ENCODE data around the gene PCDHA1.

DNA sequence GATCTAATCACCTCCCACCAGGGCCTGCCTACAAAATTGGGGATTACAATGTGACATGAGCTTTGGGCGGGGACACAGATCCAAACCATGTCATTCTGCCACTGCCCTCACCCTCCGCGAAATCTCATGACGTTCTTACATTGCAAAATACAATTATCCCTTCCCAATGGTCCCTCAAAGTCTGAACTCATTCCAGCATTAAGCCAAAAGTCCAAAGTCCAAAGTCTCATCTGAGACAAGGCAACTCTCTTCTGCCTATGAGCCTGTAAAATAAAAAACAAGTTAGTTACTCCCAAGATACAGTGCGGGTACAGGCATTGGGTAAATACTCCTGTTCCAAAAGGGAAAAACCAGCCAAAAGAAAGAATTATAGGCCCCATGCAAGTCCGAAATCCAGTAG lies 165.7 kb downstream of the PCDHA1 start:
- no peak for TF ChIP-seq POLR2A (IDR thresholded peaks at IDR 0.05; ENCODE audit: borderline replicate concordance, extremely low read depth, insufficient read depth, insufficient read length)
- no peak for TF ChIP-seq CTCF (IDR thresholded peaks at IDR 0.05 in 2 of 3, conservative IDR thresholded peaks at IDR 0.05 in 1 of 3; ENCODE audit: borderline replicate concordance in 1 of 3, insufficient read depth in 1 of 3, low read depth in 2 of 3, low read length in 2 of 3)
- TF ChIP-seq POLR2AphosphoS5 (IDR thresholded peaks at IDR 0.05; ENCODE audit: low read depth, low read length), result no peak
- TF ChIP-seq EZH2 (IDR thresholded peaks at IDR 0.05), result no peak
- TF ChIP-seq SP1 (IDR thresholded peaks at IDR 0.05; ENCODE audit: low read depth), result no peak
- TF ChIP-seq CBX3 (IDR thresholded peaks at IDR 0.05; ENCODE audit: low read depth), result no peak
- TF ChIP-seq RAD21 (IDR thresholded peaks at IDR 0.05; ENCODE audit: low read depth), result no peak
- TF ChIP-seq SIN3A (IDR thresholded peaks at IDR 0.05; ENCODE audit: low read depth), result no peak
- no peak for TF ChIP-seq EZH2phosphoT487 (IDR thresholded peaks at IDR 0.05; ENCODE audit: borderline replicate concordance)
- no peak for TF ChIP-seq REST (IDR thresholded peaks at IDR 0.05; ENCODE audit: low read depth)
- no peak for TF ChIP-seq CEBPB (IDR thresholded peaks at IDR 0.05; ENCODE audit: low read depth)
- TF ChIP-seq YY1 (IDR thresholded peaks at IDR 0.05; ENCODE audit: extremely low read depth, insufficient replicate concordance, low read depth, low read length), result no peak

Measured in HCT116 (cell line).